Subcutaneous abdominal adipose tissue (tissue), 5 donors: ENCODE results near the gene NEDD9.

Experiments
- H3K27ac ChIP-seq: one replicate; pipeline ENCODE4 v1.7.0; 2013; ENCODE audit warnings: low read depth, mild to moderate bottlenecking, inconsistent platforms, low read length, moderate library complexity
- H3K27me3 ChIP-seq, 5 donors: one replicate each; pipeline ENCODE4 v1.7.0; 2013; ENCODE audit warnings: low read length in 5 of 5, inconsistent platforms in 1 of 5; ENCODE audit not compliant: control insufficient read depth in 5 of 5, insufficient read depth in 4 of 5
- H3K36me3 ChIP-seq, 5 donors: one replicate each; pipeline ENCODE4 v1.7.0; 2013; ENCODE audit warnings: low read length in 5 of 5; ENCODE audit not compliant: control insufficient read depth in 5 of 5, insufficient read depth in 5 of 5
- H3K4me1 ChIP-seq, 5 donors: one replicate each; pipeline ENCODE4 v1.7.0; 2013; ENCODE audit warnings: low read length in 5 of 5, mild to moderate bottlenecking in 3 of 5, moderate library complexity in 1 of 5; ENCODE audit not compliant: control insufficient read depth in 5 of 5, insufficient read depth in 5 of 5
- H3K4me3 ChIP-seq, 5 donors: one replicate each; pipeline ENCODE4 v1.7.0; 2013; ENCODE audit warnings: low read length in 5 of 5, low read depth in 1 of 5
- H3K9ac ChIP-seq, 5 donors: one replicate each; pipeline ENCODE4 v1.7.0; 2013; ENCODE audit warnings: low read length in 5 of 5, mild to moderate bottlenecking in 4 of 5, moderate library complexity in 3 of 5
- H3K9me3 ChIP-seq, 5 donors: one replicate each; pipeline ENCODE4 v1.7.0; 2013; ENCODE audit warnings: low read length in 5 of 5; ENCODE audit not compliant: control insufficient read depth in 5 of 5
- donor health status: healthy.
- donor health status: healthy.
- donor health status: healthy.
- donor health status: healthy.
- donor health status: healthy.

NEDD9 gene

GRCh38 chr6:11260249-11261038 lies 28.0 kb upstream of the NEDD9 start:
- Histone ChIP-seq H3K27me3 (no peaks in the 10 kb centered on the region), H3K9ac (no peak overlapping the region), H3K4me3 (no peak overlapping the region), H3K36me3 (no peaks in the 10 kb centered on the region), H3K27ac (no peak overlapping the region), H3K9me3 (no peaks in the 10 kb centered on the region), H3K4me1 (peaks cover 6 to 49% (median 34%) of the 10 kb centered on the region in 5 donors)

- Histone ChIP-seq H3K9ac (no peak overlapping the region), H3K27ac (no peak overlapping the region), H3K4me3 (no peak overlapping the region), H3K27me3 (no peaks in the 10 kb centered on the region), H3K4me1 (peaks cover 6 to 47% (median 30%) of the 10 kb centered on the region in 5 donors), H3K36me3 (no peaks in the 10 kb centered on the region), H3K9me3 (no peaks in the 10 kb centered on the region)
Measured at GRCh38 chr6:11258260-11259237, 26.1 kb upstream of the NEDD9 start.

- Histone ChIP-seq H3K9ac (no peak overlapping the region), H3K4me3 (no peak overlapping the region), H3K27me3 (no peaks in the 10 kb centered on the region), H3K9me3 (no peaks in the 10 kb centered on the region), H3K4me1 (peaks cover 8 to 44% (median 29%) of the 10 kb centered on the region in 5 donors), H3K27ac (no peak overlapping the region), H3K36me3 (no peaks in the 10 kb centered on the region)
Measured at GRCh38 chr6:11255610-11256009, 23.1 kb upstream of the NEDD9 start.

DNA sequence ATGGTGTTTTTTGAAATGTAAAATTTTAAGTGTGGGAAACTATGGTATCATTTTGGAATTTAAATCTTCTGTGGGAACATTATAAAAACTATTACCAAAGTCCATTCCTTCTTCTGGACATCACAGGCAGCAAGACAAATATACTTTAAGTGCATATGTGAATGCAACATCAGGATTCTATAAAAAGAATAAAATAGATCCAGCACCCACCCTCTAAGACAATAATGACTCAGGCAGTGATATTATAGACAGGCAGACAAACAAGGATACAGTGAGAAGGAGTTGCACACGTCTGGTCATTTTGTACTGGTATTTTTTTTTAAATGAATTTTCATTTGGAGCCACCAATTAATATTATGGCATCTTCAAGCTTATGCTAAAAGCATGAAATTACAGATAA lies 21.1 kb upstream of the NEDD9 start:
- no peak overlapping the region for H3K9ac ChIP-seq
- H3K4me3 ChIP-seq, result no peak overlapping the region
- H3K27me3 ChIP-seq, result no peaks in the 10 kb centered on the region
- no peaks in the 10 kb centered on the region for H3K36me3 ChIP-seq
- H3K27ac ChIP-seq, result no peak overlapping the region
- peaks cover 8 to 38% (median 24%) of the 10 kb centered on the region in 5 donors for H3K4me1 ChIP-seq
- H3K9me3 ChIP-seq, result peaks cover 0 to 8% (median 5%) of the 10 kb centered on the region in 5 donors

GRCh38 chr6:11251553-11252360 lies 19.3 kb upstream of the NEDD9 start:
- no peaks in the 10 kb centered on the region for H3K27me3 ChIP-seq
- peak overlapping the region; percentile 89 for H3K27ac ChIP-seq
- H3K4me3 ChIP-seq, result peak overlapping the region in 1 of 5 donors; percentile 30
- H3K36me3 ChIP-seq, result no peaks in the 10 kb centered on the region
- H3K9me3 ChIP-seq, result peaks cover 0 to 8% (median 5%) of the 10 kb centered on the region in 5 donors
- peaks cover 8 to 27% (median 23%) of the 10 kb centered on the region in 5 donors for H3K4me1 ChIP-seq
- H3K9ac ChIP-seq, result peak overlapping the region in 4 of 5 donors; percentile 13 to 64 (median 50)

GRCh38 chr6:11250108-11250507 lies 17.6 kb upstream of the NEDD9 start:
- Histone ChIP-seq H3K27ac (no peak overlapping the region), H3K4me1 (peaks cover 8 to 23% (median 17%) of the 10 kb centered on the region in 5 donors), H3K36me3 (no peaks in the 10 kb centered on the region), H3K4me3 (no peak overlapping the region), H3K9me3 (peaks cover 0 to 8% (median 5%) of the 10 kb centered on the region in 5 donors), H3K9ac (no peak overlapping the region), H3K27me3 (no peaks in the 10 kb centered on the region)

GRCh38 chr6:11248974-11249761 lies 16.7 kb upstream of the NEDD9 start:
- H3K27me3 ChIP-seq, result no peaks in the 10 kb centered on the region
- H3K4me1 ChIP-seq, result peaks cover 8 to 23% (median 17%) of the 10 kb centered on the region in 5 donors
- H3K4me3 ChIP-seq, result no peak overlapping the region
- no peaks in the 10 kb centered on the region for H3K36me3 ChIP-seq
- no peak overlapping the region for H3K9ac ChIP-seq
- no peak overlapping the region for H3K27ac ChIP-seq
- peaks cover 0 to 8% (median 5%) of the 10 kb centered on the region in 5 donors for H3K9me3 ChIP-seq

DNA sequence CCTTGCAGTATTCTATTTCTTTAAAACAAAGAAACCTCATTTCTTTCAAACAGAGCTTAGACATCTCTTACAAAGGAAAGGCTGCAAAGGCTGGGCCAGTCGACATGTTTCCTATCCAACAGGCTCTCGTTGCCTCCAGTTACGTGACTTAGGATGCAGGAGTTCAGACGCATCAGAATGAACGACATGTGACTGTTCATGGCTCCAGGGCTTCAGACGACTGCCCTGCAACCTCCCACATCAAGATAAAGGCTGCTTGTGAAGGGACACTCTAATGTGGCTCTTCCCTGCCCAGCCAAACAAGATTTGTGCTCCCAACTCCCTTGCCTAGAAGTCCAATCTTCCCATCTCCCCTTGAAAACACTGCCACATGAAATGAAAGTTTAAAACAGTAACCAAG lies 14.3 kb upstream of the NEDD9 start:
- H3K27ac ChIP-seq, result no peak overlapping the region
- peaks cover 0 to 8% (median 5%) of the 10 kb centered on the region in 5 donors for H3K9me3 ChIP-seq
- H3K27me3 ChIP-seq, result no peaks in the 10 kb centered on the region
- peaks cover 11 to 30% (median 24%) of the 10 kb centered on the region in 5 donors for H3K4me1 ChIP-seq
- no peaks in the 10 kb centered on the region for H3K36me3 ChIP-seq
- no peak overlapping the region for H3K9ac ChIP-seq
- H3K4me3 ChIP-seq, result no peak overlapping the region
